C4-2B (cell line): ENCODE results near the gene IQUB.

Experiments used
- CTCF ChIP-seq: fragments of 450-650 bp; conservative IDR thresholded peaks from 2 replicates; pipeline ENCODE4 v1.5.1; 2017; ENCODE audit warnings: mild to moderate bottlenecking
- ZFX ChIP-seq: fragments of 450-650 bp; IDR thresholded peaks from 2 replicates; pipeline ENCODE4 v1.6.1; 2017

- no peak for TF ChIP-seq CTCF
- no peak for TF ChIP-seq ZFX
These were observed 73.8 kb downstream of the IQUB start for GRCh38 chr7:123460616-123461015.
